GM12891 (cell line): ENCODE data around the gene COX7A2.

Experiments used
- DNase-seq: peaks from one replicate; pipeline ENCODE4 v3.0.0; 2011; ENCODE audit warnings: low spot score; ENCODE audit not compliant: insufficient read length
- FAIRE-seq: peaks from 2 replicates; lab custom pipeline; 2011; peaks lifted over from hg19 to GRCh38; lab: Jason Lieb, UNC
- PAX5 ChIP-seq: IDR thresholded peaks from 2 replicates; pipeline ENCODE4 v1.6.1; 2011; ENCODE audit warnings: low read length, moderate library complexity, mild to moderate bottlenecking; ENCODE audit not compliant: insufficient read depth, severe bottlenecking
- POLR2A ChIP-seq: IDR thresholded peaks from 2 replicates; pipeline ENCODE4 v1.6.1; 2011; ENCODE audit warnings: low read depth, low read length, control low read depth
- POLR2AphosphoS5 ChIP-seq: IDR thresholded peaks from 2 replicates; pipeline ENCODE4 v1.6.1; 2011; ENCODE audit warnings: low read depth, low read length, control low read depth
- POU2F2 ChIP-seq: IDR thresholded peaks from 2 replicates; pipeline ENCODE4 v1.6.1; 2011; ENCODE audit warnings: low read depth, mild to moderate bottlenecking, control low read depth, low read length, moderate library complexity
- SPI1 ChIP-seq: IDR thresholded peaks from 2 replicates; pipeline ENCODE4 v1.6.1; 2011; ENCODE audit warnings: low read depth, low read length, control low read depth
- TAF1 ChIP-seq: IDR thresholded peaks from 2 replicates; pipeline ENCODE4 v1.6.1; 2011; ENCODE audit warnings: low read depth, low read length, control low read depth

The COX7A2 gene

DNA sequence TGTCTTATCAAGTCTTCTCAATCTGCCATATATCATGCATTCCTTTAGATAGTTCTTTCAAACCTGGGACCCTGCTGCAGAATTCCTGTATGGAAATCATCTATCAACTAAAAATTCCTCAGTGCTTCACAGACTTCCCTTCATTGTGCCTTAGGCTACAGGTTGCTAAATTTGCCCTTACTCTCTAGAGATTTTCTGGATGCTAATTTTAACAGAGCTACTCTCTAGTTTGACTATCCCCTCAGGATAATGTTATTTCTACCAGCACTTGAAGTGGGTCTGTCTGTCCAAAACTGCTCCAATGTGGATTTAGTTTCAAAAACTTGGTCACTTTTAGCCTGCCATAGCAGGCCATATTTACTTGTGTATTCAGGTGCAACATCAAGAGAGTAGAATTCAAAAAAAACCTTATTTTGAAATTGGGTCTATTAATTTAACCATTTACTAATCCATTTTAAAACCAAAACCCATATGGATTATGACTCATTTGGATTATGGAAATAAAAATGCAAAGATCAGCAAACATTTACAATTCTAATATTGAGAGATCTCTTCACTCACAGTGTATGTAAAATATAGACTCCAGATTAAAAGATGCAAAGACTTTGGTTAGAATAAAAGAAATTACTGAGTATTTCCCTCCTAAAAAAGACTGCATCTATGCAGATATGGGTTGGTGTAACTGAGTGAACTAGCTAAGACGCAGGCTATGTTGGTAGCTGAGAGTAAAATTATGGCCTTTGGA, 13.9 kb upstream of the COX7A2 start:
- no peak for TF ChIP-seq POLR2AphosphoS5
- no peak for TF ChIP-seq POU2F2
- no peak for TF ChIP-seq PAX5
- no peak for TF ChIP-seq SPI1
- no peak for TF ChIP-seq POLR2A
- no peak for TF ChIP-seq TAF1
- DNase-seq (no peak), FAIRE-seq (no peak)

DNA sequence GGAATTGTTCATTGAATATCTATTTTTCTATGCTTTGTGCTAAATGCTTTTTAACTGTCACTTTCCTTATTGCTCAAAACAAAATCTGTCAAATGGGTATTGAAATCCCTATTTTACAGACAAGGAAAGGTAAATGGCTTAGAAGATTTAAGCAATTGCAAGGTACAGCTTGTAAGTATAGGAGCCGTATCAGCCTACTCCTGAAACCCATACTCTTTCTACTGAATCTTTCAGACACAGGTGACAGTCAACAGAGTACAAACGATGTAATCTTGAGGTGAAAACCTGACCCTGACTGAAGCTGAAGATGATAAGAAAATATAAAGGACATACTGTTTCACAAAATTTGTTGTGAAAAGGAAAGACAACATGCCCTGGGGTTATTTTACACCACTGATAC, 7.0 kb upstream of the COX7A2 start:
- no peak for TF ChIP-seq SPI1
- no peak for TF ChIP-seq POU2F2
- TF ChIP-seq POLR2AphosphoS5 = no peak
- no peak for TF ChIP-seq PAX5
- no peak for DNase-seq
- no peak for FAIRE-seq

- DNase-seq = no peak
- TF ChIP-seq SPI1 (no peak), PAX5 (no peak), POLR2AphosphoS5 (no peak), POLR2A (no peak), POU2F2 (no peak), TAF1 (no peak)
- FAIRE-seq = no peak
Measured at GRCh38 chr6:75249837-75250236, 6.2 kb upstream of the COX7A2 start.

GRCh38 chr6:75246386-75246785, 2.8 kb upstream of the COX7A2 start:
- DNase-seq (no peak), FAIRE-seq (no peak)
- TF ChIP-seq POLR2A (no peak), TAF1 (no peak), PAX5 (no peak), POU2F2 (no peak), POLR2AphosphoS5 (no peak), SPI1 (no peak)

- TF ChIP-seq PAX5 (no peak), SPI1 (no peak), POLR2A (no peak), TAF1 (no peak), POU2F2 (no peak), POLR2AphosphoS5 (no peak)
- DNase-seq = no peak
- FAIRE-seq = peak; percentile 9
Measured at GRCh38 chr6:75244063-75244584, 523 bp upstream of the COX7A2 start.

- DNase-seq = no peak
- FAIRE-seq = no peak
- TF ChIP-seq POLR2AphosphoS5 (0 out of 2 replicates have a peak, but pooled peaks have one; percentile 13), POU2F2 (no peak), TAF1 (no peak), SPI1 (no peak), PAX5 (no peak), POLR2A (no peak)
Measured at GRCh38 chr6:75236630-75237029, 7.0 kb downstream of the COX7A2 start.

GRCh38 chr6:75235271-75235670, 8.3 kb downstream of the COX7A2 start:
- DNase-seq (no peak), FAIRE-seq (no peak)
- TF ChIP-seq TAF1 = no peak

DNA sequence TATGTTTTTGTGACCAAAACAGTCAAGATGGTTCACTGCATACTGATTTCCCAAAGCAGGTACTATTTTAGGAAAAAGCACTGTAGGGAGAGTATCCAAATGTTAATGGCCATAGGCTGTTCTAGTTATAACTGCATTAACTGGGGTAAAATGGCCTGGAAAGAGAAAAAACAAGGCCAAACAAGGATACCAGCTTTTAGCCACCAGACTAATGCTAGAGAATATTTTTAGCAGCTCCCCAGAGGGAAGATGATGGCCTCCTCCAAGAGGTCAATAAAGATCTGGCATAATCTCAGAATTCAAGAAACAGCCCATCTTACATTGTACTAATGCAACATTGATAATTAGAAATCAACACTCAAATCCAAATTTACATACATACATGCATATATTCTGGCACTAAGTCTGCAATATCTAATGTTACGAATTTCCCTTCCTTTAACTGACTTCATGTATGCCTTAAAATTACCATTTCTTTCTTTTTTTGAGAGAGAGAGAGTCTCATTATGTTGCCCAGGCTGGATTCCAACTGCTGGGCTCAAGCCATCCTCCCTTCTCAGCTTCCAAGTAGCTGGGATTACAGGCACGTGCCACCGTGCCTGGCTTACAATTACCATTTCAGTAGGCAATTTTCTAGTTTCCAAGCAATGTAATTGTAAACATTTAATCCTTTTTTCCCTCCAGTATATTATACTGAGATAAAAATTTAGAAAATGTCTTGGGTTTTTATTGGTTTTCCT, 9.3 kb downstream of the COX7A2 start:
- TF ChIP-seq TAF1 (no peak), POU2F2 (no peak), POLR2AphosphoS5 (no peak)
- no peak for FAIRE-seq
- no peak for DNase-seq

DNA sequence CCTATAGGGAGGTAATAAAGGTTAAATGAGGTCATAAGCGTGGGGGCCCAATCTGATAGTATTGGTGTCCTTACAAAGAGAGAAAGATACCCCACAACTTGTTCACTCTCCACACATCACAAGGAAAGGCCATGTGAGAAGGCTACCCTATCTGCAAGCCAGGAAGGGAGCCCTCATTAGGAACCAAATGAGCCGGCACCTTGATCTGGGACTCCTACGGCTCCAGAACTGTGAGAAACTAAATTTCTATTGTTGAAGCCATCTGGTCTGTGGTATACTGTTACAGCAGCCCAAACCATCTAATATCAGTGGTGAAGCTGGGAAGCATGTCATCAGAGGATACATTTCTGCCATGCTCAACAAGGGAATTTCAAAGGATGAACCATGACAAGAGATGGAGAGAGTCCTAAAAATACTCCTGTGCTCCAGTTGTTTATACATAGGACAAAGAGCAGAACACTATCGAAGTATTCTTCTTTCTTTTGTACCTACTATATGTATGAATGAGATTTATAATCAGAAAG, 10.4 kb downstream of the COX7A2 start:
- no peak for DNase-seq
- no peak for TF ChIP-seq POLR2AphosphoS5
- TF ChIP-seq POLR2A = no peak
- TF ChIP-seq PAX5 = no peak
- TF ChIP-seq TAF1 = no peak
- TF ChIP-seq SPI1 = no peak
- TF ChIP-seq POU2F2 = no peak
- no peak for FAIRE-seq

DNA sequence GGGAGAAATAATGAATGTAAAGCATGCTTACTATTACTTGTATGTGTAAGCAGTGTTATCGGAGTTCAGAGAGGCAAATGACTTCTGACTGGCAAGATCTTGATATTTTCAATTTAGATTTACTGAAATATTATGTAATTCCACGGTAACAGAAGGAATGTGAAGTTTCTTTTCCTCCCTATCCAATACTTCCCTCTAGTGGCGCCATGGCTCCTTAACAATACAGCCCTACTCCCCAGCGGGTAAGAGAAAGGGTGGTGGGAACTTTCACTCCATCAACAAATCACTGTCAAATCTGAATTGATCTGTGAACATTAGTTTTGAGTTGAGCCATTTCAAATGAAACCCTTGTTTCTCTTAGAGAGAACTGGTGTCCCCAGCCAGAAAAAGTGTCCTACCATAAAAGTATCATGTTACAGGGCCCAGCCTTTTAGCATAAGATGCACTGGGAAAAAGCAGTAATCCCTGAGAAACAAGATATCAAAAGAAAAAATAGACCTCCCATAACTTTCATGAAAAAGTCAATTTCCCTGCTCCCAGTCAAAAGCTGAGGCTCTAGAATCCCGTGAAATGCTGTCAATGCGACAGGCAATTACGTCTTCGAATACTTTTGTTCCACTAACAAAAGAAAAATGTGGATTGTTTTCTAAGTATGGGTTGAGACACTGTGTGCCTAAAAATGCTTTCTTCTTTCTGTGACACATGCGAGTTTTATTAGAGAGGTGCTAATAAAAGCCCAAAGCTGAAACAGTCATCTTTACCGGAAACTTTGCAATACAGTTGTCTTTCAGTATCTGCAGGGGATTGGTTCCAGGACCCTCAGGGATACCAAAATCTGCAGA, 12.9 kb downstream of the COX7A2 start:
- no peak for FAIRE-seq
- DNase-seq = no peak
- no peak for TF ChIP-seq PAX5
- no peak for TF ChIP-seq TAF1
